SU-DHL-6 (cell line): ENCODE results near the gene ARFGAP3.

Experiments used
- EZH2phosphoT487 ChIP-seq: fragments of 200-600 bp; sonication (generic), shearing (Covaris generic); conservative IDR thresholded peaks from 2 replicates; pipeline ENCODE4 v1.6.1; 2018; ENCODE audit warnings: mild to moderate bottlenecking, antibody characterized with exemption, low read length, moderate library complexity, mixed read lengths
- TF ChIP-seq, protein P1 (sequence below): fragments of 200-600 bp; sonication (generic); IDR thresholded peaks from one replicate; pipeline ENCODE4 v1.5.1; 2017; ENCODE audit warnings: antibody characterized with exemption, mild to moderate bottlenecking, low read length, moderate library complexity; ENCODE audit not compliant: insufficient read depth, poor library complexity, severe bottlenecking

DNA sequence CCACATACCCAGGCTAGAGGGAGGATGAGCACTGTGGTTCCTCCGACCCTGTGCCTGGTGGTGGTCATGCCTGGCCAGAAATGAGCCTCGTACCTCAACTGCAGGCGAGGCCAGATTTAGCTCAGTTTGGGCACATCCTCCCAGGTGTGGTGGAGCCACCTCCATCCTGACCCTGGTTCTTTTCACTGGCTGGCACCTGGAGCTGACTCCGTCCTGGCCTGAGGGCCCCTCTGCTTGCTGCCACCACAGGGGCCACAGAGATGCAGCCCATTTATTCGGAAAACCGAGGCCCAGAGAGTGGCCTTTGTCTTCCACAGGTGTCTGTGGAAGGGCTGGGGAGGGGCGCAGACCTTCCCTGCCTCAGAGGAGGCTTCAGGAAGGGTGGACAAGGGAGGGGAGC lies 9.0 kb upstream of the ARFGAP3 start:
- TF ChIP-seq, protein P1, sequence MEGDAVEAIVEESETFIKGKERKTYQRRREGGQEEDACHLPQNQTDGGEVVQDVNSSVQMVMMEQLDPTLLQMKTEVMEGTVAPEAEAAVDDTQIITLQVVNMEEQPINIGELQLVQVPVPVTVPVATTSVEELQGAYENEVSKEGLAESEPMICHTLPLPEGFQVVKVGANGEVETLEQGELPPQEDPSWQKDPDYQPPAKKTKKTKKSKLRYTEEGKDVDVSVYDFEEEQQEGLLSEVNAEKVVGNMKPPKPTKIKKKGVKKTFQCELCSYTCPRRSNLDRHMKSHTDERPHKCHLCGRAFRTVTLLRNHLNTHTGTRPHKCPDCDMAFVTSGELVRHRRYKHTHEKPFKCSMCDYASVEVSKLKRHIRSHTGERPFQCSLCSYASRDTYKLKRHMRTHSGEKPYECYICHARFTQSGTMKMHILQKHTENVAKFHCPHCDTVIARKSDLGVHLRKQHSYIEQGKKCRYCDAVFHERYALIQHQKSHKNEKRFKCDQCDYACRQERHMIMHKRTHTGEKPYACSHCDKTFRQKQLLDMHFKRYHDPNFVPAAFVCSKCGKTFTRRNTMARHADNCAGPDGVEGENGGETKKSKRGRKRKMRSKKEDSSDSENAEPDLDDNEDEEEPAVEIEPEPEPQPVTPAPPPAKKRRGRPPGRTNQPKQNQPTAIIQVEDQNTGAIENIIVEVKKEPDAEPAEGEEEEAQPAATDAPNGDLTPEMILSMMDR: no peak
- TF ChIP-seq EZH2phosphoT487: no peak
